ENCODE measurements around the gene WRAP53.

Gene WRAP53

DNA sequence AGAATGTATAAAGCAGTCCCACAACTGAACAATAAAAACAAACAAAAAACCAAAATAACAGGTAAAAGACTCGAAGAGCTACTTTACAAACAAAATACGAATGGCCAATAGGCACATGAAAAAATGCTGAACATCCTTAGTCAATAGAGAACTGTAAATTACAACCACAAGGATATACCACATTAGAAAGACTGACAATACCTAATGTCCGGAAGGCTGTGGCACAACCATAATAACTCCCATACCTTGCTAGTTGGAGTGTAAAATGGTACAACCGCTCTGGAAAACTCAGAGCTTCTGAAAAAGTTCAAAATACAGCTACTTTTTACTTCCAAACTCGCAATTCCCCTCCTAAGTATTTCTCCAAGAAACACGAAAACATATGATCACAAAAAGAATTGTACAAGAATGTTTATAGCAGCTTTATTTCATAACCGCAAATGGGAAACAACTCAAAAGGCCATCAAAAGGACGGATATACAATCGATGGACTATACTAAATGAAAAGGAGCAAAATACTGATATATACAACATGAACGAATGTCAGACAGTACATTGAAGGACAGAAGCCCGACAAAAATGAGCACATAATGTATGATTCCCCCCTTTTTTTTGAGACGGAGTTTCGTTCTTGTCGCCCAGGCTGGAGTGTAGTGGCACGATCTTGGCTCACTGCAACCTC, 3.3 kb upstream of the WRAP53 start:
- H3K4me3 ChIP-seq (ENCODE audit: low read depth, low read length), result peak overlapping the region; percentile 98
- DNase-seq (ENCODE audit: low read depth), result no peak
- TF ChIP-seq, protein P1, sequence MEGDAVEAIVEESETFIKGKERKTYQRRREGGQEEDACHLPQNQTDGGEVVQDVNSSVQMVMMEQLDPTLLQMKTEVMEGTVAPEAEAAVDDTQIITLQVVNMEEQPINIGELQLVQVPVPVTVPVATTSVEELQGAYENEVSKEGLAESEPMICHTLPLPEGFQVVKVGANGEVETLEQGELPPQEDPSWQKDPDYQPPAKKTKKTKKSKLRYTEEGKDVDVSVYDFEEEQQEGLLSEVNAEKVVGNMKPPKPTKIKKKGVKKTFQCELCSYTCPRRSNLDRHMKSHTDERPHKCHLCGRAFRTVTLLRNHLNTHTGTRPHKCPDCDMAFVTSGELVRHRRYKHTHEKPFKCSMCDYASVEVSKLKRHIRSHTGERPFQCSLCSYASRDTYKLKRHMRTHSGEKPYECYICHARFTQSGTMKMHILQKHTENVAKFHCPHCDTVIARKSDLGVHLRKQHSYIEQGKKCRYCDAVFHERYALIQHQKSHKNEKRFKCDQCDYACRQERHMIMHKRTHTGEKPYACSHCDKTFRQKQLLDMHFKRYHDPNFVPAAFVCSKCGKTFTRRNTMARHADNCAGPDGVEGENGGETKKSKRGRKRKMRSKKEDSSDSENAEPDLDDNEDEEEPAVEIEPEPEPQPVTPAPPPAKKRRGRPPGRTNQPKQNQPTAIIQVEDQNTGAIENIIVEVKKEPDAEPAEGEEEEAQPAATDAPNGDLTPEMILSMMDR (IDR thresholded peaks at IDR 0.05; ENCODE audit: insufficient read depth, low read depth, low read length, missing control alignments), result no peak

DNA sequence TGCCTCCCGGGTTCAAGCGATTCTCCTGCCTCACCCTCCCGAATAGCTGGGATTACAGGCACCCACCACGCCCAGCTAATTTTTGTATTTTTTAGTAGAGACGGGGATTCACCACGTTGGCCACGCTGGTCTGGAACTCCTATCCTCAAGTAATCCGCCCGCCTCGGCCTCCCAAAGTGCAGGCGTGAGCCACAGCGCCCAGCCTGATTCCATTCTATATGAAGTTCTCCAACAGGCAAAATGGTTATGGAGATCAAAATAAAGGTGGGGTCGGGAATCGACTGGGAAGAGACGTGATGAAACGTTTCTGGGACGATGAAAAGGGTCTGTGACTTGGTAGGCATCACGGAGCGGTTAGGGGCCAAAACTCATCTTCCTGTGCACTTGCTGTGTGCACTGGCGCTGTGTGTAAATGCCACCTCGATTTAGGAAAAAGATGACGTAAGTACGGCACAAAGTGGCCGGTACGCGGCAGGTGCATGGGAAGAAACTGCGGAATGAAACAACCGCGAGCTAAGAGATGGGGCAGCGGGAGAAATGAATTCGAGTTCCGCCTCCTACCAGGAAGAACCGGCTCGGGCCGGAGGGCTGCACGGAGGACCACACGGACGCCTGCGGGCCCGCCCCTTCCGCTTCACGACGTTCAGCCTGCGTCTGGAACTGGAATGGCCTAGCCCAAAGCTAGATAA, 2.6 kb upstream of the WRAP53 start:
- peak overlapping the region; percentile 98 for H3K4me3 ChIP-seq (ENCODE audit: low read depth, low read length)
- TF ChIP-seq, protein P1 (IDR thresholded peaks at IDR 0.05; ENCODE audit: insufficient read depth, low read depth, low read length, missing control alignments), result no peak
- DNase-seq (ENCODE audit: low read depth), result peak; percentile 96

- peak overlapping the region; percentile 98 for H3K4me3 ChIP-seq (ENCODE audit: low read depth, low read length)
- TF ChIP-seq, protein P1 (IDR thresholded peaks at IDR 0.05; ENCODE audit: insufficient read depth, low read depth, low read length, missing control alignments), result no peak
- DNase-seq (ENCODE audit: low read depth), result peak; percentile 91
Measured at GRCh38 chr17:7686222-7687071, 1.8 kb upstream of the WRAP53 start.

- peak; percentile 96 for DNase-seq (ENCODE audit: low read depth)
- TF ChIP-seq, protein P1 (IDR thresholded peaks at IDR 0.05; ENCODE audit: insufficient read depth, low read depth, low read length, missing control alignments), result no peak
- H3K4me3 ChIP-seq (ENCODE audit: low read depth, low read length), result peak within 1 kb of the TSS; percentile 98
Measured at GRCh38 chr17:7687072-7687907, 987 bp upstream of the WRAP53 start, which contains the start of gene TP53. Gene TP53 (minus strand): TSS chr17:7687490. CDS start chr17:7676594, 10,896 bp downstream.

DNA sequence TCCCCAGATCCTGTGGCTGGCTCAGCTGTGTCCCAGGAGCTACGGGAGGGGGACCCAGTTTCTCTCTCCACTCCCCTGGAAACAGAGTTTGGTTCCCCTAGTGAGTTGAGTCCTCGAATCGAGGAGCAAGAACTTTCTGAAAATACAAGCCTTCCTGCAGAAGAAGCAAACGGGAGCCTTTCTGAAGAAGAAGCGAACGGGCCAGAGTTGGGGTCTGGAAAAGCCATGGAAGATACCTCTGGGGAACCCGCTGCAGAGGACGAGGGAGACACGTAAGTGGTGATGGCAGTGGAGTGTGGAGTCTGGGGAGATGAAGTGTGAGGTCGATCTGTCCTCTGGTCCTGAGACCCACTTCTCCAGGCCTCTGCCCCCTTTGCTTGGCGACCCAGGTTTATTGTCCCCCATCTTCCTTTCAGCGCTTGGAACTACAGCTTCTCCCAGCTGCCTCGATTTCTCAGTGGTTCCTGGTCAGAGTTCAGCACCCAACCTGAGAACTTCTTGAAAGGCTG, 585 bp downstream of the WRAP53 start:
- TF ChIP-seq, protein P1 (IDR thresholded peaks at IDR 0.05; ENCODE audit: insufficient read depth, low read depth, low read length, missing control alignments), result no peak
- no peak for DNase-seq (ENCODE audit: low read depth)

GRCh38 chr17:7695586-7695985, 7.3 kb downstream of the WRAP53 start:
- TF ChIP-seq, protein P1 (IDR thresholded peaks at IDR 0.05; ENCODE audit: insufficient read depth, low read depth, low read length, missing control alignments), result no peak
- no peak for DNase-seq (ENCODE audit: low read depth)
- no peak overlapping the region for H3K4me3 ChIP-seq (ENCODE audit: low read depth, low read length)

More for the DNA sequence above, 585 bp downstream of the WRAP53 start:
- peak overlapping the region; percentile 74 for H3K4me3 ChIP-seq (ENCODE audit: low read depth, low read length)

Measured in GM12865 (cell line).